HuH-7.5 (cell line): ENCODE results near the gene CCDC33.
A peak's percentile ranks its signal among the peaks of the same experiment; 100 is the strongest.

ENCODE experiments used
- DNase-seq: peaks from one replicate; pipeline ENCODE4 v3.0.0; 2011; ENCODE audit warnings: low spot score

The CCDC33 gene

GRCh38 chr15:74382004-74382816 lies 146.1 kb downstream of the CCDC33 start:
- peak; percentile 100 for DNase-seq

DNA sequence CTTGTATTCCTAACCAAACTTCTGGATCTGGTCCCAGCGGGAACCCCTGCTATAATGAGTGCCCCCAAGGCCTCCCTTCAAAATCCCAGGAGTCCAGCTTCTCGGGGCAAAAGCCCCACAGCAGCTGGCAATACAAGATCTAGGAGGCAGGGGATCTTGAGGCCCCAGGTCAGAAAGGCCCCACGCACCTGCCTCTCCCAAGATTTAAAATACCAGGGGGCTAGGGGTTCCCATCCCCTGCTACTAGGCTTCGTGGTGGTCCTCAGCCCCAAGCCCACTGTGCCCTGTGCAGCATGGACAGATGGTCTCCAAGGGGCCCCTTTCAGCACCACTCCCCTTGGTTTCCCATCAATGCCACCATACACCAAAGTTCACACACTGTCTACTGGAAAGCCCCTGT lies 147.2 kb downstream of the CCDC33 start:
- DNase-seq: no peak

GRCh38 chr15:74383695-74384565 lies 147.8 kb downstream of the CCDC33 start:
- no peak for DNase-seq

- no peak for DNase-seq
Measured at GRCh38 chr15:74384566-74384880, 148.4 kb downstream of the CCDC33 start.

GRCh38 chr15:74384881-74385643 lies 148.9 kb downstream of the CCDC33 start:
- DNase-seq: no peak

DNA sequence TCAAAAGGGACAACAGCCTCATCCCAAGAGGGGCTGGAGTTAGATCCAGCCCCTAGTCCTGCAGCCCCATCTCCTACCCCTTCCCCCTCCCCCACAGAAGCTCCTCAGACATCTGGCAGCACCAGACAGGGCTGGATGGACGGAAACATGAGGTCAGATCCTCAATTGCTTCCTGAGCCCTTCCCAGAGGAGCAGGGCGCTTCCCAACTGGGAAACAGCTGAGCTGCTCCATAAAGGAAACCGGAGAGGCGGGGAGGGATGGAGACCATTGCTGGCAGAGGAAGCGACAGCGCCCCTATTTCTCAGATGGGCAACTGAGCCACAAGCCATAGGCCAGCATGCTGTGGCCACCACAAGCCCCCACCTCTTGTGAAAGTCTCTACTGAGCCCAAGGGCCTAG lies 149.6 kb downstream of the CCDC33 start:
- no peak for DNase-seq
